ENCODE measurements around the gene SC5D.

Gene SC5D

DNA sequence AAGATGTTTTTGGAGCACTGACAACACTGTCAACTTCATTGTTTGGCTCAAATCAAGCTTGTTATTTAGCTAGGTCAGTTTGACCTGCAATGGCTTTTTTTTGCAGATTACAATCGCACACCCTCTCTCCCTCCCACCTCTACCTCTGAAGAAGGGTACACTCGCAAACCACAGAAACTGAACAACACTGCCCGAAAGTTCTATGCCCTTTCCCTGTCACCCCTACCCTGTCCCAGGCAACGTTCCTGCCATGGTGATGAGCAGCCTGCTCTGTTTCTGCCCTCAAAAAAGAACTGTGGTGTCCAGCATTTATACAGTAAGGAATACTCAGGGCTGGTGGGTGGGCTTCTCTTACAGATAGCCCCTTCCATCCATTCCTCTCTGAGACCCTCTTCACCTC lies 33.7 kb downstream of the SC5D start:
- TF ChIP-seq GABPA (IDR thresholded peaks at IDR 0.05; ENCODE audit: low read depth) (no peak), SPI1 (IDR thresholded peaks at IDR 0.05; ENCODE audit: borderline replicate concordance, low read depth) (no peak), POLR2AphosphoS5 (IDR thresholded peaks at IDR 0.05; ENCODE audit: low read depth) (no peak)
- TF ChIP-seq, protein P1, sequence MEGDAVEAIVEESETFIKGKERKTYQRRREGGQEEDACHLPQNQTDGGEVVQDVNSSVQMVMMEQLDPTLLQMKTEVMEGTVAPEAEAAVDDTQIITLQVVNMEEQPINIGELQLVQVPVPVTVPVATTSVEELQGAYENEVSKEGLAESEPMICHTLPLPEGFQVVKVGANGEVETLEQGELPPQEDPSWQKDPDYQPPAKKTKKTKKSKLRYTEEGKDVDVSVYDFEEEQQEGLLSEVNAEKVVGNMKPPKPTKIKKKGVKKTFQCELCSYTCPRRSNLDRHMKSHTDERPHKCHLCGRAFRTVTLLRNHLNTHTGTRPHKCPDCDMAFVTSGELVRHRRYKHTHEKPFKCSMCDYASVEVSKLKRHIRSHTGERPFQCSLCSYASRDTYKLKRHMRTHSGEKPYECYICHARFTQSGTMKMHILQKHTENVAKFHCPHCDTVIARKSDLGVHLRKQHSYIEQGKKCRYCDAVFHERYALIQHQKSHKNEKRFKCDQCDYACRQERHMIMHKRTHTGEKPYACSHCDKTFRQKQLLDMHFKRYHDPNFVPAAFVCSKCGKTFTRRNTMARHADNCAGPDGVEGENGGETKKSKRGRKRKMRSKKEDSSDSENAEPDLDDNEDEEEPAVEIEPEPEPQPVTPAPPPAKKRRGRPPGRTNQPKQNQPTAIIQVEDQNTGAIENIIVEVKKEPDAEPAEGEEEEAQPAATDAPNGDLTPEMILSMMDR (IDR thresholded peaks at IDR 0.05; ENCODE audit: insufficient read depth, low read length) = no peak
- TF ChIP-seq, protein P2, sequence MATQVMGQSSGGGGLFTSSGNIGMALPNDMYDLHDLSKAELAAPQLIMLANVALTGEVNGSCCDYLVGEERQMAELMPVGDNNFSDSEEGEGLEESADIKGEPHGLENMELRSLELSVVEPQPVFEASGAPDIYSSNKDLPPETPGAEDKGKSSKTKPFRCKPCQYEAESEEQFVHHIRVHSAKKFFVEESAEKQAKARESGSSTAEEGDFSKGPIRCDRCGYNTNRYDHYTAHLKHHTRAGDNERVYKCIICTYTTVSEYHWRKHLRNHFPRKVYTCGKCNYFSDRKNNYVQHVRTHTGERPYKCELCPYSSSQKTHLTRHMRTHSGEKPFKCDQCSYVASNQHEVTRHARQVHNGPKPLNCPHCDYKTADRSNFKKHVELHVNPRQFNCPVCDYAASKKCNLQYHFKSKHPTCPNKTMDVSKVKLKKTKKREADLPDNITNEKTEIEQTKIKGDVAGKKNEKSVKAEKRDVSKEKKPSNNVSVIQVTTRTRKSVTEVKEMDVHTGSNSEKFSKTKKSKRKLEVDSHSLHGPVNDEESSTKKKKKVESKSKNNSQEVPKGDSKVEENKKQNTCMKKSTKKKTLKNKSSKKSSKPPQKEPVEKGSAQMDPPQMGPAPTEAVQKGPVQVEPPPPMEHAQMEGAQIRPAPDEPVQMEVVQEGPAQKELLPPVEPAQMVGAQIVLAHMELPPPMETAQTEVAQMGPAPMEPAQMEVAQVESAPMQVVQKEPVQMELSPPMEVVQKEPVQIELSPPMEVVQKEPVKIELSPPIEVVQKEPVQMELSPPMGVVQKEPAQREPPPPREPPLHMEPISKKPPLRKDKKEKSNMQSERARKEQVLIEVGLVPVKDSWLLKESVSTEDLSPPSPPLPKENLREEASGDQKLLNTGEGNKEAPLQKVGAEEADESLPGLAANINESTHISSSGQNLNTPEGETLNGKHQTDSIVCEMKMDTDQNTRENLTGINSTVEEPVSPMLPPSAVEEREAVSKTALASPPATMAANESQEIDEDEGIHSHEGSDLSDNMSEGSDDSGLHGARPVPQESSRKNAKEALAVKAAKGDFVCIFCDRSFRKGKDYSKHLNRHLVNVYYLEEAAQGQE (IDR thresholded peaks at IDR 0.05; ENCODE audit: insufficient replicate concordance, low read depth) = no peak
- Histone ChIP-seq H3K4me3 (replicated peaks; ENCODE audit: insufficient read depth, low read length) (no peak overlapping the region), H3K27me3 (ENCODE audit: insufficient read depth, poor library complexity, severe bottlenecking) (no peaks in the 10 kb centered on the region), H3K27ac (replicated peaks) (no peak overlapping the region)
- DNase-seq (ENCODE audit: low read depth in 1 of 2, low spot score in 1 of 2) = no peak

DNA sequence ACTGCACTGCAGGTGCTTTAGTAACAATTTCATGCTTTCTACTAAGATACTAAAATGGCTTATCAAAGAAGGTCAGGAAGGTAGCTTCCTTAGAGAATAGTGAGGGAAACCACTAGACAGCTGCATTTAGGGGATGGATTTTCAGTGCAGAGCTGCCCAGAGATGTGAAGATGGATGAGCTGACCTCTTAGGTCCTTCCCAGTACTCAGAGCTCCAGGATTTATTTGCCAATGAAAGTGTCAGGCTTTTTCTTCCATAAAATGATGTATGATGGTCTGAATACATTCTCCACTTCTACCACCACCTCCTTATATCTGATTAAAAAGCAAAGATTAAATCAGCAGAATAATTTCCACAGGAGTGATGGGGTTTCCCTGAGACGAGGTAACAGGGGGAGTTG lies 35.0 kb downstream of the SC5D start:
- no peaks in the 10 kb centered on the region for H3K27me3 ChIP-seq (ENCODE audit: insufficient read depth, poor library complexity, severe bottlenecking)
- no peak overlapping the region for H3K27ac ChIP-seq (replicated peaks)
- TF ChIP-seq, protein P2 (IDR thresholded peaks at IDR 0.05; ENCODE audit: insufficient replicate concordance, low read depth) = no peak
- no peak for TF ChIP-seq POLR2AphosphoS5 (IDR thresholded peaks at IDR 0.05; ENCODE audit: low read depth)
- no peak for TF ChIP-seq GABPA (IDR thresholded peaks at IDR 0.05; ENCODE audit: low read depth)
- TF ChIP-seq, protein P1 (IDR thresholded peaks at IDR 0.05; ENCODE audit: insufficient read depth, low read length) = no peak
- no peak for TF ChIP-seq SPI1 (IDR thresholded peaks at IDR 0.05; ENCODE audit: borderline replicate concordance, low read depth)
- H3K4me3 ChIP-seq (replicated peaks; ENCODE audit: insufficient read depth, low read length) = no peak overlapping the region
- DNase-seq (ENCODE audit: low read depth in 1 of 2, low spot score in 1 of 2) = no peak

DNA sequence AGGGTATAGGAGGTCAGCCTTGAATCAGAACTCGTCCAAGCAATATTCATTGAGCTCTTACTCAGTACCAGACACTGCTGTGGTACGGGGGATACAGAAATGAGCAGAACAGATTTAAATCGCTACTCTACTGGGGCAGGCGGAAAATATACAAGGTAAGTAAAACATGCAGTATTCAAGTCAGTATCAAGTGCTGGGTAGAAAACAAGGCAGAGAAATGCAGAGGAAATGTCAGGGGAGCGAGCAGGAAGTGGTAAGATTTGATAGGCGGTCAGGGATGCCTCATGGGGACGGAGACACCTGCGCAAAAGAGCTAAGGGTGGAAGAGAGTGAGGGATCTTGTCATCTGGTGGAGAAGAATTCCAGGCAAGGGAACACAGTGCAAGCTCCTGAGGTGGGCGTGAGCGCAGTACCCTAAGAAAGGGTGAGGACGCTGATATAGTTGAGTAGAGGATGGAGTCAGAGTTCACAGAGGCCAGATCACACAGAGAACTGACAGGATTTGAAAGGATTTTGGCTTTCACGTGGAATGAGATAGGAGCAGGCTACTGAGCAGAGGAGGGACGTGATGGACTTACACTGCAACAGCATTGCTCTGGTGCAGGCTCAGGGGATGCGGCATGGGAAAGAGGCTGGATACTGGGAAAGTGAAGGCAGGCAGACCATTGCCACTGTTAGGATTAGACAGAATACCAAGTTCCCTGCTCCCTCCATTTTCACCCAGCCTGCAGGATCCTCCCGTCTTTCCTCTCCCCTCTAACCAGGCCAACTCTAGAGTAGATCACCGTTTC lies 35.8 kb downstream of the SC5D start:
- no peak for DNase-seq (ENCODE audit: low read depth in 1 of 2, low spot score in 1 of 2)
- H3K27me3 ChIP-seq (ENCODE audit: insufficient read depth, poor library complexity, severe bottlenecking) = no peaks in the 10 kb centered on the region
- H3K4me3 ChIP-seq (replicated peaks; ENCODE audit: insufficient read depth, low read length) = no peak overlapping the region
- H3K27ac ChIP-seq (replicated peaks) = no peak overlapping the region
- TF ChIP-seq, protein P2 (IDR thresholded peaks at IDR 0.05; ENCODE audit: insufficient replicate concordance, low read depth) = no peak
- TF ChIP-seq, protein P1 (IDR thresholded peaks at IDR 0.05; ENCODE audit: insufficient read depth, low read length) = no peak
- TF ChIP-seq POLR2AphosphoS5 (IDR thresholded peaks at IDR 0.05; ENCODE audit: low read depth) (no peak), SPI1 (IDR thresholded peaks at IDR 0.05; ENCODE audit: borderline replicate concordance, low read depth) (no peak), GABPA (IDR thresholded peaks at IDR 0.05; ENCODE audit: low read depth) (no peak)

Measured in HL-60 (cell line).